DND-41 (cell line): Measurements from ENCODE around the gene IGSF9B.

ENCODE experiments used
- CTCF ChIP-seq: IDR thresholded peaks from 2 replicates; pipeline ENCODE4 v1.5.1; 2012; ENCODE audit warnings: borderline replicate concordance, low read length, moderate library complexity, mild to moderate bottlenecking; ENCODE audit not compliant: poor library complexity, severe bottlenecking; ENCODE audit errors: extremely low read depth
- EZH2 ChIP-seq: IDR thresholded peaks from 3 replicates; pipeline ENCODE4 v1.6.1; 2012; ENCODE audit warnings: borderline replicate concordance, low read depth, mild to moderate bottlenecking, moderate library complexity, low read length, inconsistent platforms; ENCODE audit not compliant: severe bottlenecking

DNA sequence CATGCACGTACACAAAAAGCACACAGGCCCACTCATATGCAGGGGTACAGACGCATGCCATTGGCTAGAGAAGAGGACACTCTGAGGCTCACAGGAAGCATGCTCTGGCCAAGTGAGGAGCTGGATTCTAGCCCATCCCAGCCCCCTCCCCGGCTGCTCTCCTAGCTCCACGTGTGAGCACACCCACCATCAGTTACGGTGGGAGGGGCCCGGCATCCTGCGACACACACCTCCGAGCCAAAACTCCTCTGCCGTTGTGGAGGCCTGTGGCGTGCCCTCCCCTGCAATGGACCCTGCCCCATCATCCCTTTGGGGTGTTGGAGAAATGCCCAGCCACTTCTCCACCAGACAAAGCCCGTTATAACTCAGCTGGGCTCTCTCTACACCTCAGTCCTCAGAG, 15.1 kb upstream of the IGSF9B start:
- TF ChIP-seq CTCF, result no peak
- no peak for TF ChIP-seq EZH2
